Mesodermal cell (in vitro differentiated cells): Measurements from ENCODE around the gene WASHC2A.
"Not testable (repeated sequence)": the region's sequence is repeated elsewhere in the genome, so short reads cannot be mapped to it uniquely, and the experiment has no call there.

Experiments used
- H3K27ac ChIP-seq: 2 replicates; pipeline ENCODE4 v1.7.0; 2013; ENCODE audit warnings: mild to moderate bottlenecking, low read depth, low read length, moderate library complexity; ENCODE audit not compliant: severe bottlenecking
- H3K36me3 ChIP-seq: 2 replicates; pipeline ENCODE4 v1.7.1; 2013; ENCODE audit warnings: mild to moderate bottlenecking, low read length, moderate library complexity; ENCODE audit not compliant: control insufficient read depth, insufficient read depth
- H3K4me1 ChIP-seq: one replicate; pipeline ENCODE4 v1.7.1; 2013; ENCODE audit warnings: mild to moderate bottlenecking, low read length; ENCODE audit not compliant: insufficient read depth, control insufficient read depth, poor library complexity, severe bottlenecking
- H3K4me3 ChIP-seq: 2 replicates; pipeline ENCODE4 v1.7.0; 2013; ENCODE audit warnings: low read length, control low read depth, mild to moderate bottlenecking; ENCODE audit not compliant: insufficient read depth, poor library complexity, severe bottlenecking; ENCODE audit errors: extremely low read depth
- H3K9me3 ChIP-seq: 2 replicates; pipeline ENCODE4 v1.7.1; 2013; ENCODE audit warnings: mild to moderate bottlenecking, low read length, moderate library complexity; ENCODE audit not compliant: control insufficient read depth
- WGBS, 2 experiments: methylation state at CpG; one replicate each; pipeline ENCODE4 v1.1.5; 2013; ENCODE audit warnings: missing lambda C conversion rate in 2 of 2; ENCODE audit not compliant: insufficient coverage in 2 of 2; 5-methylcytosine and 5-hydroxymethylcytosine counted together

The WASHC2A gene

GRCh38 chr10:50102267-50102666 lies 34.5 kb downstream of the WASHC2A start:
- H3K4me1 ChIP-seq, H3K4me3 ChIP-seq, H3K27ac ChIP-seq, H3K36me3 ChIP-seq, H3K9me3 ChIP-seq: not testable (repeated sequence)
- no CpG with 5 or more reads among the region's 5 CpGs for WGBS, 2 experiments

DNA sequence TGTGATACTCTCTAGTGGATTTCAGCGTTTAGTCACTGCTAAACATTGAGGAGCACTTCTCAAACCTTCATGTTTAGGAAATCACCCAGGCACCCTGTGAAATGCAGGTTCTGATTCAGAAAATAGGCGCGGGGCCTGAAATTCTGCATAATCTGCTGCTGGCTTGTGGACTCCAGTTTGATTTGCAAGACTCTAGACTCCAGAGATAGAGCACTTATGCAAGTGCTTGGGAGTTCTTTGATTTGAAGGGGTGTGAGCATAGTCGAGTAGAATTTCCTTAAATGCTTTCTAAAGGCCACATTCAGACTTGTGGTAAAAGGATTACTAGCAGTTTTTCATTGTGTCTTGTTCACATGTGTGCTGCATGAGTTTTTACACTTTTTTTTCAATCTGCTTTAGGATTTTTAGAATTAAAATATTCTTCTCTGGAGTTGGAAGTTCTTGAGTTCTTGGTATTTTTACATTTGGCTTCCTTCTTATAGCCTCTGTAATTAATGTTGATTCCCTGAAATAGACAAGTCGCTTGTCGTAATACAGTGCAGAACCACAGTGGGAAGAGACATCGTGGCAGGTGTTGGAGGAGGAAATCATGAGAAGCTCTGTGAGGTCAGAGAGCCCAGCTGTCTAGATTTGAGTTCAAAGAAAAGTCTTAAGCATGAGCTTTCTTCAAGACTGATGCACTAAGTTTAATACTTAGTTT lies 41.4 kb downstream of the WASHC2A start:
- WGBS, 2 experiments, result 100% methylated on average over 1 to 2 of the region's 7 CpGs
- H3K9me3 ChIP-seq, H3K4me1 ChIP-seq, H3K4me3 ChIP-seq, H3K27ac ChIP-seq, H3K36me3 ChIP-seq: not testable (repeated sequence)

DNA sequence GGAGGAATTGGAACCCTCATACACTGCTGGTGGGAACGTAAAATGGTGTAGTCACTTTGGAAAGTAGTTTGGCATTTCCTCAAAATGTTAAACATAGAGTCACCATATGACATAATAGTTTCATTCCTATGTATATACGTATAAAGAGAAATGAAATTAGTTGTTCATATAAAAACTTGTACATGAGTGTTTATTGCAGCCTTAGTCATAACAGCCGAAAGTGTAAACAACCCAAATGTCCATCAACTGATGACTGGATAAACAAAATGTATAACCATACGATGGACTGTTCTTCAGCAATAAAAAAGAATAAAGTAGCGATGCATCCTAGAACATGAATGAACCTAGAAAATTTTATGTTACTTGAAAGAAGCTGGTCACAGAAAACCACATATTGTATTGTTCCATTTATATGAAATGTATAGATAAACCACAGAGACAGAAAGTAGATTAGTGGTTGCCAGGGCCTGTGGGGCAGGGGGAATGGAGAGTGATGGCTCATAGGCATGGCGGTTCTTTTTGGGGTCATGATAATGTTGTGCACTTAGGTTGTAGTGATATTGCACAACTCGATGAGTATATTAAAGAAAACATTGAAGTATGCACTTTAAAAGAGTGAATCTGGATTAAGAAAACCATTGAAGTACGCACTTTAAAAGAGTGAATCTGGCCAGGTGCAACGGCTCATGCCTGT lies 44.8 kb downstream of the WASHC2A start:
- H3K36me3 ChIP-seq, H3K9me3 ChIP-seq, H3K27ac ChIP-seq, H3K4me3 ChIP-seq, H3K4me1 ChIP-seq: not testable (repeated sequence)
- WGBS, 2 experiments, result no CpG with 5 or more reads among the region's 9 CpGs

GRCh38 chr10:50126765-50127164 lies 59.0 kb downstream of the WASHC2A start:
- H3K9me3 ChIP-seq, H3K27ac ChIP-seq, H3K4me1 ChIP-seq, H3K4me3 ChIP-seq: not testable (repeated sequence)
- H3K36me3 ChIP-seq, result peaks cover 11% of the 10 kb centered on the region
- no CpG with 5 or more reads among the region's 2 CpGs for WGBS, 2 experiments

GRCh38 chr10:50127770-50128292 lies 60.1 kb downstream of the WASHC2A start:
- H3K4me3 ChIP-seq, H3K27ac ChIP-seq, H3K9me3 ChIP-seq, H3K4me1 ChIP-seq: not testable (repeated sequence)
- H3K36me3 ChIP-seq, result peaks cover 11% of the 10 kb centered on the region
- WGBS, 2 experiments, result no CpG with 5 or more reads among the region's 5 CpGs

- H3K27ac ChIP-seq, H3K36me3 ChIP-seq, H3K4me1 ChIP-seq, H3K4me3 ChIP-seq, H3K9me3 ChIP-seq: not testable (repeated sequence)
- WGBS, 2 experiments, result 79% methylated on average over 2 of the region's 8 CpGs; no CpG with 5 or more reads in 1 of the 2 experiments
These were observed 63.7 kb downstream of the WASHC2A start for GRCh38 chr10:50131245-50131965.

- H3K9me3 ChIP-seq, H3K27ac ChIP-seq, H3K4me1 ChIP-seq, H3K4me3 ChIP-seq, H3K36me3 ChIP-seq: not testable (repeated sequence)
- WGBS, 2 experiments, result 90 to 93% methylated on average over 2 of the region's 6 CpGs
These were observed 64.6 kb downstream of the WASHC2A start for GRCh38 chr10:50132322-50132721.

DNA sequence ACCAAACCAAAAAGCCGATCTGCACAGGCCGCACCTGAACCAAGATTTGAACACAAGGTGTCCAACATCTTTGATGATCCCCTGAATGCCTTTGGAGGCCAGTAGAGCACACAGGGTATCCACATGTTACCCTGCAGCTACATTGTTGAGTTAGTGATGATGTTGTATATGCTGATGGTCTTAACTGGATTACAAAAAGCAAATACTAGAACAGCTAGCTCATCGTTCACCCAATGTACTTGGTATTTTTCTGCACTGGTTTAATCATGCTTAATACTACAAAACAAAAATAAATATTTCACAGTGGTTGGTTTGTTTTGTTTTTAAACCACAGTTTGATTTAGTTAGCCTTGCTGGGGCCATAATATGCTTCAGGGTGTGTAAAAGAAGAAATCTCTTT lies 65.1 kb downstream of the WASHC2A start:
- H3K36me3 ChIP-seq, H3K9me3 ChIP-seq, H3K4me1 ChIP-seq, H3K27ac ChIP-seq, H3K4me3 ChIP-seq: not testable (repeated sequence)
- WGBS, 2 experiments, result no CpG with 5 or more reads among the region's 3 CpGs

DNA sequence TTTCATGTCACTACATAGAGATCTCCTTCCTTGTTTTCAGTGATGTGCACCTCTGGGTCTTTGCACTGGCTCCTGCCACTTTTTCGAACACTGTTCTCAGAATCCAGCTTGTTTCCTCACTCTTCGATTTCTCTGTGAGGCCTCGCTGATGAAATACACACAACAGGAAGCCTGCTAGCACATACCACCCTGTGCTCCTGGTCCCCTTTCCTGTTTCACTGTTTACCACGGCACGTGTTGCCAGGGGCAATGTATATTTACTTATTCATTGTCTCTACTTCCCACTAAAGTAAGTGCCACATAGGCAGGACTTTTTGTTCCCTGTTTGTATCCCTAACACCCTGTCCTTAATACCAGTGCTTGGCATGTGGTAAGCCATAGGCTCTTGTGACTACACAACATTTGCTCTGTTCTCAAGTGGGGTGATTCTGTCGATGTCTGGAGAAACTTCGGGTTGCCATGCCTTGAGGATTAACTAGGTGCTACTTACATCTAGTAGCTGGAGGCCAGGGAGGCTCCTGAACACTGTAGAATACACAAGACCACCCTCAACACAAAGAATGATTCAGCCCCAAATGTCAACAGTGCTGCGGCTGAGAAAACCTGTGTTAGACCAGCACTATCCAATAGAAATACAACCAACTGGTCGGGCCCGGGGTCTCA lies 75.9 kb downstream of the WASHC2A start:
- H3K27ac ChIP-seq, H3K4me3 ChIP-seq, H3K36me3 ChIP-seq, H3K9me3 ChIP-seq, H3K4me1 ChIP-seq: not testable (repeated sequence)
- 80% methylated on average over 3 of the region's 10 CpGs; no CpG with 5 or more reads in 1 of the 2 experiments for WGBS, 2 experiments

- not testable (repeated sequence) for H3K4me3 ChIP-seq, H3K9me3 ChIP-seq, H3K36me3 ChIP-seq, H3K27ac ChIP-seq, H3K4me1 ChIP-seq
- no CpG with 5 or more reads among the region's 1 CpG for WGBS, 2 experiments
These were observed 77.8 kb downstream of the WASHC2A start for GRCh38 chr10:50145575-50145974.
